T47D (cell line): ENCODE results near the gene EVI5L.

Experiments used
- DNase-seq, 2 experiments: peaks; one replicate each; pipeline versions ENCODE4 v3.0.0 to v3.0.0-alpha.2; 2011 to 2012; ENCODE audit warnings: low read depth in 1 of 2, low spot score in 1 of 2
- JUND ChIP-seq: IDR thresholded peaks from 2 replicates; pipeline ENCODE4 v1.6.1; 2012; ENCODE audit warnings: low read depth
- in situ Hi-C: cut with HindIII; loops from 2 replicates; pipeline ENCODE4 v1.10.0; 2016; ENCODE audit warnings: low sequenced_read_pairs, low pct_unique_long_range_greater_than_20kb

EVI5L gene

DNA sequence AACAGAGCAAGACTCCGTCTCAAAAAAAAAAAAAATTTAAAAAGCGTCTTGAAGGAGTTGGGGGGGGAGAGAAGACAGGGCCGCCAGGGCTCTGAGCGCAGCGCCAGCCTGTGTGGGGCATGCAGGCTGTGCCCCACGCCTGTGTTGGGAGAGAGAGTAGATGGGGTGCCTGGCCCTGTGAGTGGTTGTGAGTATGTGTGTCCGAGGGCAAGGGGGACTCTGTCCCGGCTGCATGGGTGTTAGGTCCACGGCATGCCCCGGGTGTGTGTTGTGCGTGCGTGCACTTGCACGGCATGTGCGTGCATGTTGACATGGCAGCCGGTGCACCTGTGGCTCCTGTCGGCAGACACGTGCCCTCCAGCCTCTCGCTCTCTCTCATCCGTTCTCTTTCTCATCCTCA, 77.1 kb downstream of the EVI5L start:
- no peak for DNase-seq
- in situ Hi-C loops: no loop called here
- no peak for TF ChIP-seq JUND

DNA sequence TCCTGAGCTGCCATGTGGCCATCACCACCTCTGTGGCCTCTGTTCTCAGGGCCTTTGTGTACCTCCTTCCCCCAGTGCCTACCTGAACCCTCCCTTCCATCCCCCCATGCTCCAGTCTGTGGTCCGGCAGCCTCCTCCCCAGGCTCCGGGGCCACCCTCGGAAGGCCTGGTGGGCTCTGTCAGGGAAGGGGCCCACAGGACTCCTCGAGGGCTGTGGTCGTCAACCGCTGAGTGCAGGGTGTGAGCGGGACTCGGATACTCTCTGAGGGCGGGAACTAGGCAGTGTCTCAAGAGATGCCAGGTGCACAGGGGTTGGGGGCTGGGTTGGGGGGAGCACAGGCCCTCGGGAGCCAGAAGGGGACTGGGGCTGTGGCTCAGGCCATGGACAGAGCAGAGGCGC, 77.5 kb downstream of the EVI5L start:
- in situ Hi-C loops: no loop called here
- TF ChIP-seq JUND: no peak
- DNase-seq: no peak

DNA sequence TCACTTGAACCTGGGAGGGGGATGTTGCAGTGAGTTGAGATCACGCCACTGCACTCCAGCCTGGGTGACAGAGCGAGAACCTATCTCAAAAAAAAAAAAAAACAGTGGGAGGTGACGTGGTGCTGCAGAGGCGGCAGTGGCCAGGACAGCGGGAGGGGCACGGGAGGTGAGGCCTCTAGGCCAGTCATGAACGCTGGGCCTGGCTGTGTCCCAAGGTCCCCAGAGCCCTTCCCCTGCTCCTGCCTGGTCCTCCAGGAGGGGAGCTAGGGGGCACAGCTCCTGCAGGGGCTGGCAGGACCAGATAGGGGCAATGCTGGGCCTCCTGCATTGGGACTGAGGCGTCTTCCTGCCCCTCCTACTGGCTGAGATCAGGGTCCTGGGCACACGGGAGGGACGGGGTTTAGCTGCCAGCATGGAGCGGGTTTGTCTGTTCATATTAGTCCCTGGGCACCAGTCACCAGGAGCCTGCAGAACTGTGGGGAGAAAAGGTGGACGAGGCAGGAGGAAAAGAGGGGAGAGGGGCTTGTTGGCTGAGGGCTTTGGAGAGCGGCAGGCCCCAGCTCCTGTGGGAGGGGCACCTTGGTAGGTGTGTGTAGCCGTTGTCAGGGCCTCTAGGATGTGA, 78.2 kb downstream of the EVI5L start:
- in situ Hi-C loops: no loop called here

DNA sequence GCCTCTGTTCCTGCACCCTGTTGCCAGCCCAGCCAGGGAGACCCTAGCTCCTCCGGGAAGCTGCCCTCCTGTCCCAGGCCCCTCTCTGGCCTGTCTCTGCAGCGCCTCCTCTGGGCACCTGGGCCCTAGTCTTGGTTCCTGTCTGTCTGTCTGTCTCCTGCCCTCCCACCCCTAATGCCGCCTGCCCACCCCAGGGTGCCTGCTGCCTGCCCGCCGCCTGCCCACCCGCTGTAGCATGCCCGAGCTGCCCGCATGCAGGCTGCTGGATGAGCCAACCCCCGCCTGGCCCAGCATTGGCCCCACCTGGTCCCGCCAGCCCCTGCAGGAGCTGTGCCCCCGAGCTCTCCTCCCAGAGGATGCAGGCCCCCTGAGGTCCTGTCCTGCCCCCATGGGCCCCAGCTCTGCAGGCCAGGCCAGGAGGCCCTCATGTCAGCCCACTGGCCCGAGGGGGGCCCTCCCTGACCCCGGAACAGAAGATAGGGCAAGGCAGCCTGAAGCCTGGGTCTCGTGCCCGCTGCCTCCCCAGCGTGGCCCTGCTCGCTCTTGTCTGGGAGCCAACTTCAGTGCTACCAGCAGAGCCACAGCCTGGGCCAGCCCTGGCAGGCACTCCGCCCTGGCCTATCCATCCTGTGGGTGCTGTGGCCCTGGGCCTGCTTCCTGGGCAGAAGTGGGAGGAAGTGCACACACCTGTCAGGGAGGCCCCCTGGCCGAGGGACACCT, 78.9 kb downstream of the EVI5L start:
- no peak for DNase-seq
- in situ Hi-C loops: no loop called here
- TF ChIP-seq JUND: no peak

More for the DNA sequence above, 78.2 kb downstream of the EVI5L start:
- DNase-seq: no peak
- TF ChIP-seq JUND: no peak

DNA sequence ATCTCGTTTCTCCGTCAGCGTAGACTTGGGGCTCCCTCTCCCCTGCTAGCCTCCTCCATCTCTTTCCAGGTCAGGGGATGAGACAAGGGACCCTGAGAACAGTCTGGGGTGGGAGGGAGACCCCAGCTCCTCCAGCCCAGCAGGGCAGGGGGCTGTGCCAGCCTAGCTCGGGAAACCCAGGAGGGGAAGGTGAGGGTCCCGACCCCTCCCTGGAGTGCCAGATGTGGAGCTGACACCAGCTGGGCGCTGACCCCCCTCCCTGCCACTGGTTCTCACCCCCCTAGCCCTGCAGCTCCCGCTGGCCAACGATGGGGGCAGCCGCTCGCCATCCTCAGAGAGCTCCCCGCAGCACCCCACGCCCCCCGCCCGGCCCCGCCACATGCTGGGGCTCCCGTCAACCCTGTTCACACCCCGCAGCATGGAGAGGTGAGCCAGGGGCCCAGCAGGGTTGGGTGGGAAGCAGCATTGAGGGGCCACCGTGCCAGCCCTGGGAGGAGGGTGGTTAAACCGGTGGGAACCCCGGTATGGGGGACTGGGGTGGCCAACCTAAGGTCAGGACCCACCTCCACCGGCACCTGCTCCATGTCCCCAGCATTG, 79.6 kb downstream of the EVI5L start:
- no peak for TF ChIP-seq JUND
- DNase-seq: no peak
- in situ Hi-C loops: no loop called here

DNA sequence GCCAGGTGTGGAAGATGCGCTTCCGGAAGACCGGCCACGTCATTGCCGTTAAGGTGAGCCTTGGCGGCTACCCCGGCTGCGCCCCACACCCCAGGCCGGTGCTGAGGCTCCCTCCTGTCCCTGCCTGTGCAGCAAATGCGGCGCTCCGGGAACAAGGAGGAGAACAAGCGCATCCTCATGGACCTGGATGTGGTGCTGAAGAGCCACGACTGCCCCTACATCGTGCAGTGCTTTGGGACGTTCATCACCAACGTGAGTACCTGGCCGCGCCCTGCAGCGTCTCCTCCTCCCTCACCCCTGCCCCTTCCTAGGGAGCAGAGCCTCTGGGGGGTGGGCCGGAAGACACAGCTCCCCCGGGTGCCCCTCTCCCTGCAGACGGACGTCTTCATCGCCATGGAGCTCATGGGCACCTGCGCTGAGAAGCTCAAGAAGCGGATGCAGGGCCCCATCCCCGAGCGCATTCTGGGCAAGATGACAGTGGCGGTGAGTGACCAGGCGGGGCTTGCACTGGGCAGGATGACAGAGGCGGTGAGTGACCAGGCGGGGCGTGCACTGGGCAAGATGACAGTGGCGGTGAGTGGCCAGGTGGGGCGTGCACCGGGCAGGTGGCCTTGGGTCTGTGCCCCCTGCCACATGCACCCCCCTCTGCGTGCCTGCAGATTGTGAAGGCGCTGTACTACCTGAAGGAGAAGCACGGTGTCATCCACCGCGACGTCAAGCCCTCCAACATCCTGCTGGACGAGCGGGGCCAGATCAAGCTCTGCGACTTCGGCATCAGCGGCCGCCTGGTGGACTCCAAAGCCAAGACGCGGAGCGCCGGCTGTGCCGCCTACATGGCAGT, 80.5 kb downstream of the EVI5L start:
- no peak for DNase-seq
- in situ Hi-C loops: no loop called here
- TF ChIP-seq JUND: no peak

DNA sequence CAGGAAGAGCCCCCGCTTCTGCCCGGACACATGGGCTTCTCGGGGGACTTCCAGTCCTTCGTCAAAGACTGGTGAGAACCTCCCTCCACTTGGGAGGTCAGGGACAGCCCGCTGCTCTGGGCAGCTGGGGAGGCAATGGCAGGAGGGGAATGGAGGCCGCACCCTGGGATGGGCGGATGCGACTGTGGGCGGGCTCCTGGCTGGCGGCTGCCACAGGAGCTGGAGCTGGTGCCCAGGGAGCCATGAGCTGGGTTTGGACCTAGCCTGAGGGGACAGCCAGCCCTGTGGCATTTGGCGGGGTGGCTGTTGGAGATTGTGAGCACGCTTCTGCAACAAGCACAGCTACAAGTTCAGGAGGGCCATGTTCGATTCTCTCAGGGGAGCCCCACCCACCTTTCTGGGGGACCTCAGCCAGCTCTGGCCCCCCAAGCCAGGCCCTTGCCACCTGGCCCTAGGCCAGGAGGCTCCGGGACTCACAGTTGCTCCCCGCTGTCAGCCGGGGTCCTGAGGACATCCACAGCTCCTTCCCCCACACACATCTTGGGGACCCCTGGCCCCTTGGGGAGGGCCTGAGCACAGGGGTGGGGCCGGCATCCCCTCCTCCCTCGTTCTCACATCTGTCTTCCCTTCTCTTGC, 81.6 kb downstream of the EVI5L start:
- in situ Hi-C loops: no loop called here
- TF ChIP-seq JUND: no peak
- DNase-seq: no peak

DNA sequence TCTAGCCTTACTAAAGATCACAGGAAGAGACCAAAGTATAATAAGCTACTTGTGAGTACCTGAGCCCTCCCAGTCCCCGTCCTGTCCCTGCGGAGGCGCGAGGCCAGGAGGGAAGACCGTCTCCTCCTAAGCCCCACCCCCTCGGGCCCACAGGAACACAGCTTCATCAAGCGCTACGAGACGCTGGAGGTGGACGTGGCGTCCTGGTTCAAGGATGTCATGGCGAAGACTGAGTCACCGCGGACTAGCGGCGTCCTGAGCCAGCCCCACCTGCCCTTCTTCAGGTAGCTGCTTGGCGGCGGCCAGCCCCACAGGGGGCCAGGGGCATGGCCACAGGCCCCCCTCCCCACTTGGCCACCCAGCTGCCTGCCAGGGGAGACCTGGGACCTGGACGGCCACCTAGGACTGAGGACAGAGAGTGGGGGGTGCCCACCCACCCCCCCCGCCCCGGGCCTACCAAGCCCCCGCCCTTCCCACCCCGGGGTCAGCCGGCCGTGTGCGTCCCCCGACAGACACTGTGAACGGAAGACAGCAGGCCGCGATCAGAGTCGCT, 82.2 kb downstream of the EVI5L start:
- no peak for DNase-seq
- in situ Hi-C loops: no loop called here
- no peak for TF ChIP-seq JUND

DNA sequence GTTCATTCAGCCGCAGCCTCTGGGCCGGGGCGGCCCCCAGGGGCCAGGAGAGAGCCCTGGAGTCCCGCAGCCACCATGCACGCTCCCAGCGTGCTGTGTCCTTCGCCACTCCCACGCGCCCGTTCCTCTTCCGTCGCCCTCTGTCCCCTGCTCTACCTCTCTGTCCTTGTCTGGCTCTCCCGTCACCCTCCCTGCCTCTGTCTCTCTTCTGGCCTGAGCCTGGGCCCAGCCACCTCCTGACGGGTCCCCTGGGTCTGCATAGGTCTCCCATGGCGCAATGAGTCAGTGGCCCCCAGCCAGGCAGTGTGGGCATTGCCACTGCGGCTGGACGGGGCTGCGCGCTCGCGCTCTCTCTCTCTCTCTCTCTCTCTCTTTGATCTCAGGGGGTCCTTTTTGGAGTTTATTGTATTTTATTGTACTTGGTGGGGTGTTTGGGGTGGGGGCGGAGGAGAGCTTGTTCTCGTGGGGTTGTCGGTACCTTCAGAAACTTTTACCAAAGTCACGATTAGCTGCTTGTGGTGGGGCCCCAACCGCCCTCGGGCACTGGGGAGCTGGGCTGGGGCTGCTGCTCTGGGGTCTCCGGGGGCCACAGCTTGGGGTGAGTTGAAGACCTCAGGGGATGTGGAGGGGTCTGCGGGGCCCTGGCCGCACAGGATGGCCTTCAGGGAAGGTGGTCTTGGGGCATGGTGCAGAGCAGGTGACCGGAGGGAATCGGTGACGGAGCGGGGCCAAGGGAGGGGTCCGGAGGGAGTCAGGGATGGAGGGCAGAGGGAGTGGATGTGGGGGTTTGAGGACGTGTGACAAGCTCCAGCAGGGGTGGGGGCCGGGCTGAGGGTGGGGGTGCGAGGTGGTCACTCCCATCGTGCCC, 82.9 kb downstream of the EVI5L start:
- TF ChIP-seq JUND: no peak
- no peak for DNase-seq
- in situ Hi-C loops: no loop called here

DNA sequence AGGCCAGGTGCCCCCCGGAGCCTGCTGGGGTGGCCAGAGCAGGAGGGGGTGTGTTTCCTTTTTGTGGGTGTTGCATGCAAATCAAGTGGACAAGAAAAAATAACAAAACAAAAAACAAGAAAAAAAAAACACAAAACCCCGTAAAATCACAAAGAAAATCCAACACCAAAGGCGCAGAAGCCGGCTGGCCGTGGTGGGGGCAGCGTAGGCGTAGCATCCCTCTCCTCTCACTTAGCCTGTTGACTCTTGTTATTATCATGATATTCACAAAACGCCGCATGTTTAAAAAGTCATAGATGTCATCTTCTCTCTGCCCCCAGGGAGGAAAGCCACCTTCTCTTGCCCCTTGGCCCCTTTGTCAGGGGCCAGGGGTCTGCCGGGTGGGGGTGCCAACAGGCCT, 83.6 kb downstream of the EVI5L start:
- in situ Hi-C loops: no loop called here
- TF ChIP-seq JUND: no peak

DNA sequence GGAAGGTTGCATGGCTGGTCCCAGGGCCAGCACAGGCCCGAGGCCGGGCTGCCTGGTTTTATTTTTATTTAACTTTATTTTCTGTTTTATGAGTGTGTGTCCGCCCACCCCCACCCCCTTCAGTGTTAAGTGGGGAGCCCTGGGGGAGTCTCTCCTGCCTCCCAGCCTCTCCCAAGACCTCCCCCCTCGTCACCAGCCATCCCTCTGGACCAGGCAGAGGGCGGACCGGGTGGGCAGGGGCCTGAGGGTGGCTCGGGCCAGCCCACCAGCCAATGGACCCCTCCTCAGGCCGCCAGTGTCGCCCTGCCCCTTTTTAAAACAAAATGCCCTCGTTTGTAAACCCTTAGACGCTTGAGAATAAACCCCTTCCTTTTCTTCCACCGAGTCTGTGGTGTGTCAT, 84.1 kb downstream of the EVI5L start:
- DNase-seq: no peak
- no peak for TF ChIP-seq JUND
- in situ Hi-C loops: no loop called here

More for the DNA sequence above, 83.6 kb downstream of the EVI5L start:
- DNase-seq: no peak
